AG09309 (cell line): ENCODE data around the gene CLNK.

ENCODE experiments used
- DNase-seq: peaks from one replicate; pipeline ENCODE4 v3.0.0-alpha.2; 2010; ENCODE audit warnings: low read depth
- H3K4me3 ChIP-seq: 2 replicates; pipeline ENCODE4 v1.5.1; 2011; ENCODE audit warnings: mild to moderate bottlenecking, low read depth, low read length, moderate library complexity; ENCODE audit not compliant: control insufficient read depth
- CTCF ChIP-seq: IDR thresholded peaks from 2 replicates; pipeline ENCODE4 v1.5.1; 2011; ENCODE audit warnings: mild to moderate bottlenecking, low read depth, low read length, inconsistent platforms; ENCODE audit not compliant: insufficient read depth, control insufficient read depth; ENCODE audit errors: missing control alignments

The CLNK gene

GRCh38 chr4:10462876-10463275, 221.7 kb downstream of the CLNK start:
- no peak overlapping the region for H3K4me3 ChIP-seq
- no peak for TF ChIP-seq CTCF
- no peak for DNase-seq

DNA sequence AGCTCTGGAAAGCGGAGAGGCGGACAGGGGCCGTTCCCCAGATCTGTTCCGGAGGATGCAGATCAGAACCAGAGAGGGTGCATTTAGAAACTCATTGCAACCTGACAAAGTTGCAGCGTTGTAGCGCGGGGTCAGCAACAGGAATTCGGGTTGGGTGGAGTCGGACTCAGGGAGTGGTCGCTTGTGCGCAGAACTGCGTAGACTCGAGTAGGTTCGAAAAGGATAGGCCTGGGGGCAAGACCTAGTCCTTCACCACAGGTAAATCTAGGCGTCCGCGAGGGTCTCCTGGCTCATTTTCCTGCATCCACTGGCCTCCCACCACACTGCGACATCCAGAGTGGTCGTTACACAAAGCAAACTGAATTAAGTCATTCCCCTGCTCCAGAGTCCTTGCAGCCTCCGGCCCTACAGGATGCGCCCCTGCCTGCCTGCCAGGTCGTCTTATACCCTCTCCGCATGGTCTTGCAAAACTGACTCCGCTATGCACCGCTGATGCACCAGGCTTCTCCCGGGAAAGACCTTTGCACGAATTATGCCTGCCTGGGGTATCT, 222.6 kb downstream of the CLNK start:
- no peak for TF ChIP-seq CTCF
- DNase-seq, result no peak
- no peak overlapping the region for H3K4me3 ChIP-seq

DNA sequence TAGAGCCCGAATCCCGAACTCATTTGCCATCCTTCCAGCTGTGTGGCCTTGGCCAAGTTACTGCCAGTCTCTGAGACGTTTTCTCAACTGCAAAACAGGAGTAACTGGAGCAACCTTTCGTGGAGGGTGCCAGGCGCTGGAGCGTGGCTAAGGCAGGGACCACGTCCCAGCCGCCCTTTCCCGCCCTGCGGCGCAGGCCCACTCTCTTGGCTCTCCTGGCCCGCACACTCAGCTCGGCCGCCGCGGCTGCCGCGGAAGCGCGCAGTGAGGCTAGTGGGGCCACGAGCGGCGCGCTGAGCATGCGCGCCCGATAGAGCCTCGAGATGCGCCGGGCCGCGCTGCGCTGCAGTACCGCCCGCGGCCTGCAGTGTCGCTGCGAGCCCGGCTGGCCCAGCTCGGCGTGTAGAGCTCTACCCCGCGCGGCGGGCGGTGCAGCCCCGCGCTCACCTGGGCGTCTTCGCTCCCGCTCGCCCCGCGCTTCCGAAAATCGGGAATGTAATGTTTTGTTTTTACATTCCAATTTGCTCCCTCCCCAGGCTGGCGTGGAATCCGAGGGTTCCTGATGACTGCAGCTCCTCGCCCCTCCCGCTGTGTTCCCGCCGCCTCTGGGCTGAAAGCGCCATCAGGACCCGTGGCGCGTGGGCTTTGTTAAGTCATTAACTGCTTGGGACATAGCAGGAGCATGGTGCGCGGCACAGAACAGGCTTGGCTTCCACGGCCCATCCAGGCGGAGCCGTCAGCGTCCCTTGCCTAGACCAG, 223.3 kb downstream of the CLNK start:
- no peak for DNase-seq
- H3K4me3 ChIP-seq, result no peak overlapping the region
- peak; percentile 37 for TF ChIP-seq CTCF

- TF ChIP-seq CTCF, result no peak
- no peak for DNase-seq
- no peak overlapping the region for H3K4me3 ChIP-seq
These were observed 224.1 kb downstream of the CLNK start for GRCh38 chr4:10460313-10461047.

- TF ChIP-seq CTCF, result no peak
- H3K4me3 ChIP-seq, result no peak overlapping the region
- DNase-seq, result no peak
These were observed 225.3 kb downstream of the CLNK start for GRCh38 chr4:10459305-10459704.

DNA sequence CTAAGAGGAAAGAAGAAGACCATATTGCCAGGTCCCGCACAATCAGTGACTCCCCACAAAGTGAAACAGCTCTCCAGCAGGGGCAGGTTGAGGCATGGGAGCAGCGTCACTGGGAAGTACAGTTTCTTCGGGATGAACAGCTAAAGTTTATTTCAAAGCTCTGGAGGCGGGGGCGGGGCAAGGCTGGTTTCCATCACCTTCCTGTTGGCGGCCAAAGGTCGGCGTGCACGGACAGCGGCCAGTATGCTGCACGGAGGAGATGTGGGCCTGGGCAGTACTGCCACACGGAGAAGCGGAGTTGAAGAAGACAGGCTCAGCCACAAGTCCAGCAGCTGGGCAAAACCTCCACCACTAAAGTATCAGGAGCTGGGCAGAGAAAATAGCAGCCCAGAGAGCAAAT, 226.4 kb downstream of the CLNK start:
- TF ChIP-seq CTCF, result no peak
- no peak overlapping the region for H3K4me3 ChIP-seq
- no peak for DNase-seq
